ENCODE measurements around the gene PIK3AP1. TPM values are rescaled to one million over a fixed set of nuclear protein-coding genes. Genes with fewer than 3 reads are reported as not detected.

The PIK3AP1 gene
- polyA plus RNA-seq, 1 of the 3 experiments (the other 2 are of a cell fraction): 0.07 TPM

GRCh38 chr10:96703358-96703757 lies 17.0 kb downstream of the PIK3AP1 start:
- H3K9ac ChIP-seq: no peak overlapping the region
- H3K27ac ChIP-seq (ENCODE audit: low read depth in 2 of 2, low read length in 1 of 2): no peak overlapping the region
- ChIA-PET CTCF (no interaction called here), POLR2A (no interaction called here)
- H3K36me3 ChIP-seq (replicated peaks in 1 of 2; ENCODE audit: control insufficient read depth in 1 of 2, insufficient read depth in 2 of 2, low read length in 1 of 2): no peaks in the 10 kb centered on the region
- no peaks in the 10 kb centered on the region for H3K9me3 ChIP-seq
- no peaks in the 10 kb centered on the region for H3F3A ChIP-seq (replicated peaks; ENCODE audit: insufficient read depth)
- 21% methylated on average over 4 of the region's 4 CpGs for WGBS (ENCODE audit: low lambda C conversion rate)
- no peak overlapping the region for H3K4me3 ChIP-seq (ENCODE audit: low read depth in 2 of 2, low read length in 1 of 2)
- H4K20me1 ChIP-seq (ENCODE audit: insufficient read depth): no peaks in the 10 kb centered on the region
- no peak overlapping the region for H2AFZ ChIP-seq (ENCODE audit: low read depth)
- no peak overlapping the region for H3K4me2 ChIP-seq
- no peaks in the 10 kb centered on the region for H3K79me2 ChIP-seq (ENCODE audit: insufficient read depth)
- no peaks in the 10 kb centered on the region for H3K4me1 ChIP-seq (ENCODE audit: control insufficient read depth in 1 of 2, insufficient read depth in 2 of 2, low read depth in 1 of 2, low read length in 1 of 2)
- TF ChIP-seq PBX3 (IDR thresholded peaks at IDR 0.05): no peak
- no peak for TF ChIP-seq FOXM1 (IDR thresholded peaks at IDR 0.05; ENCODE audit: low read depth)
- TF ChIP-seq TCF12 (IDR thresholded peaks at IDR 0.05): no peak
- TF ChIP-seq REST (IDR thresholded peaks at IDR 0.05; ENCODE audit: low read depth, low read length): no peak
- TF ChIP-seq TEAD4 (IDR thresholded peaks at IDR 0.05; ENCODE audit: borderline replicate concordance, insufficient read depth): no peak
- TF ChIP-seq EP300 (IDR thresholded peaks at IDR 0.05; ENCODE audit: borderline replicate concordance in 1 of 2, low read depth in 1 of 2, low read length in 1 of 2): no peak
- TF ChIP-seq FOXJ3 (CRISPR knock-in tag; IDR thresholded peaks at IDR 0.05): no peak
- TF ChIP-seq IRF3 (IDR thresholded peaks at IDR 0.05; ENCODE audit: low read depth, low read length): no peak
- TF ChIP-seq NFIC (IDR thresholded peaks at IDR 0.05; ENCODE audit: borderline replicate concordance): no peak
- no peak for TF ChIP-seq ZBTB33 (IDR thresholded peaks at IDR 0.05; ENCODE audit: borderline replicate concordance, low read depth)
- TF ChIP-seq MAX (IDR thresholded peaks at IDR 0.05; ENCODE audit: low read depth): no peak
- no peak for TF ChIP-seq USF1 (IDR thresholded peaks at IDR 0.05; ENCODE audit: borderline replicate concordance, low read depth)
- no peak for TF ChIP-seq RFX5 (IDR thresholded peaks at IDR 0.05; ENCODE audit: low read length)
- no peak for TF ChIP-seq EZH2phosphoT487 (IDR thresholded peaks at IDR 0.05; ENCODE audit: borderline replicate concordance, low read depth)
- no peaks in the 10 kb centered on the region for H3K27me3 ChIP-seq (ENCODE audit: insufficient read depth)
- no peak for DNase-seq
- no peaks in the 10 kb centered on the region for H3K9me2 ChIP-seq
